GM21717 (cell line): ENCODE results near the gene ELAVL2.

Experiments used
- ATAC-seq: cut with Tn5 transposase; IDR thresholded peaks from one replicate; pipeline ENCODE4 v1.9.1; 2021; ENCODE audit warnings: mild to moderate bottlenecking, moderate library complexity; ENCODE audit not compliant: unreplicated experiment

Gene ELAVL2

GRCh38 chr9:23826120-23826629 lies at the start of gene ELAVL2:
Gene ELAVL2 (minus strand): TSS chr9:23826240. CDS start chr9:23762234, 64,006 bp downstream.
- ATAC-seq = no peak

- no peak for ATAC-seq
Measured at GRCh38 chr9:23858234-23858633, 32.2 kb upstream of the ELAVL2 start.

GRCh38 chr9:23855873-23856604 lies 30.0 kb upstream of the ELAVL2 start:
- ATAC-seq = no peak

- ATAC-seq = no peak
Measured at GRCh38 chr9:23850690-23851629, 24.9 kb upstream of the ELAVL2 start.

GRCh38 chr9:23850242-23850689 lies 24.2 kb upstream of the ELAVL2 start:
- ATAC-seq = no peak

GRCh38 chr9:23849379-23850035 lies 23.5 kb upstream of the ELAVL2 start:
- no peak for ATAC-seq

GRCh38 chr9:23842565-23843129 lies 16.6 kb upstream of the ELAVL2 start:
- no peak for ATAC-seq

GRCh38 chr9:23841304-23841703 lies 15.3 kb upstream of the ELAVL2 start:
- no peak for ATAC-seq

- no peak for ATAC-seq
Measured at GRCh38 chr9:23837038-23837437, 11.0 kb upstream of the ELAVL2 start.

- ATAC-seq = no peak
Measured at GRCh38 chr9:23830929-23831730, 5.1 kb upstream of the ELAVL2 start.

GRCh38 chr9:23830476-23830805 lies 4.4 kb upstream of the ELAVL2 start:
- no peak for ATAC-seq

- ATAC-seq = no peak
Measured at GRCh38 chr9:23829580-23830475, 3.8 kb upstream of the ELAVL2 start.

GRCh38 chr9:23825700-23826099 lies 340 bp downstream of the ELAVL2 start:
- ATAC-seq = no peak

GRCh38 chr9:23824830-23825591 lies 1.0 kb downstream of the ELAVL2 start:
- no peak for ATAC-seq

- ATAC-seq = no peak
Measured at GRCh38 chr9:23823986-23824829, 1.8 kb downstream of the ELAVL2 start.

- ATAC-seq = no peak
Measured at GRCh38 chr9:23823269-23823668, 2.8 kb downstream of the ELAVL2 start.
